Prostate gland (tissue), 2 donors: ENCODE data around the gene NRN1L.

Source experiments
- POLR2A ChIP-seq: fragments of 450-650 bp; IDR thresholded peaks from one replicate; pipeline ENCODE4 v1.6.1; 2016; ENCODE audit warnings: antibody characterized with exemption, mild to moderate bottlenecking
- POLR2AphosphoS5 ChIP-seq: sonication (generic); formaldehyde crosslinking; IDR thresholded peaks from one replicate; pipeline ENCODE4 v1.6.1; 2017; ENCODE audit warnings: antibody characterized with exemption
- TF ChIP-seq, protein P1 (sequence below), 4 experiments: fragments of 200-600 bp in 2 of 4; fragments of 450-650 bp in 2 of 4; sonication (generic) in 2 of 4; IDR thresholded peaks; 1 replicate in 3 of 4; 2 replicates in 1 of 4; pipeline ENCODE4 v1.5.1; 2016 to 2019; ENCODE audit warnings: antibody characterized with exemption in 4 of 4, mild to moderate bottlenecking in 2 of 4, moderate library complexity in 2 of 4

DNA sequence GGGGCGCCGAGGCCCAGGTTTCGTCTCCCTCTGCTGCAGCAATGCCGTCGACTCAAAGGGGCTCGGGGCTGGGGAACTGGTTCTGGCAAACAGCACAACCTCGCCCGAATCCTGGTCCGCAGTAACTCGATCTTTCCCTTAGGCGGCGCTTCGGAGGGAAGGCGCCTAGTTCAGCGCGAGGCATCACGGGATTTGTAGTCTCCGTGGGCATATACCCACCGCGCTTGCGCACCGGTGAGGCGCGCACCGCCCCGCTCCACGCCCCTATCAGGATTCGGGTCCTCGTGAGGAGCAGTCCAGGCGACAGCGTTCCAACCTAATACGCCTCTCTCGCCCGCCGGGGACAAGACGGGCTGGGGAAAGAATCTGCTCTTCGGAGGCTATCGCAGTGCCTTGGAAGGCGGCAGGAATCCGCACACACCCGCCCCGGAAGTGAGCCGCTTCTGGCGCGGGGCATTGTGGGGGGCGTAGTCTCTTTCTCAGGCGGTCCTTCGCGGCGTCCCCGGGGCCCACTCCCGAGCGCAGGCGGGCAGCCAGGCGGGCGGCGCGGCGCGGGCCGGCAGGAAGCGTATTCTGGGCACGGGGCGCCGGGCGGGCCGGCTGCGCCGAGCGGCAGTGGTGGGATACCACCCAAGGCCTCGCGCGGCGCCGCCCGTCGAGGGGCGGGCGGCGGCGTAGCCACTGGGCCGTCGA is 42.7 kb upstream of the NRN1L start, which contains the start of gene THAP11:
- TF ChIP-seq, protein P1, sequence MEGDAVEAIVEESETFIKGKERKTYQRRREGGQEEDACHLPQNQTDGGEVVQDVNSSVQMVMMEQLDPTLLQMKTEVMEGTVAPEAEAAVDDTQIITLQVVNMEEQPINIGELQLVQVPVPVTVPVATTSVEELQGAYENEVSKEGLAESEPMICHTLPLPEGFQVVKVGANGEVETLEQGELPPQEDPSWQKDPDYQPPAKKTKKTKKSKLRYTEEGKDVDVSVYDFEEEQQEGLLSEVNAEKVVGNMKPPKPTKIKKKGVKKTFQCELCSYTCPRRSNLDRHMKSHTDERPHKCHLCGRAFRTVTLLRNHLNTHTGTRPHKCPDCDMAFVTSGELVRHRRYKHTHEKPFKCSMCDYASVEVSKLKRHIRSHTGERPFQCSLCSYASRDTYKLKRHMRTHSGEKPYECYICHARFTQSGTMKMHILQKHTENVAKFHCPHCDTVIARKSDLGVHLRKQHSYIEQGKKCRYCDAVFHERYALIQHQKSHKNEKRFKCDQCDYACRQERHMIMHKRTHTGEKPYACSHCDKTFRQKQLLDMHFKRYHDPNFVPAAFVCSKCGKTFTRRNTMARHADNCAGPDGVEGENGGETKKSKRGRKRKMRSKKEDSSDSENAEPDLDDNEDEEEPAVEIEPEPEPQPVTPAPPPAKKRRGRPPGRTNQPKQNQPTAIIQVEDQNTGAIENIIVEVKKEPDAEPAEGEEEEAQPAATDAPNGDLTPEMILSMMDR (IDR thresholded peaks at IDR 0.05): peak; percentile 82 to 98 (median 90)
- TF ChIP-seq POLR2A (no peak), POLR2AphosphoS5 (peak; percentile 92)
